ENCODE data around the gene CLEC1A. TPM values are rescaled to one million over a fixed set of nuclear protein-coding genes. Genes with fewer than 3 reads are reported as not detected.

CLEC1A gene
- polyA plus RNA-seq, 1 donor (not counting 4 experiments of a cell fraction or from before 2014, with no cell fraction given) = 0.05 TPM

- Histone ChIP-seq H3K4me2 (ENCODE audit: control insufficient read depth, extremely low read depth, insufficient read depth, low read depth, low read length) (no peak overlapping the region), H2AFZ (ENCODE audit: control insufficient read depth, low read length) (no peak overlapping the region)
Observed at GRCh38 chr12:10073261-10073660, 25.5 kb downstream of the CLEC1A start.

DNA sequence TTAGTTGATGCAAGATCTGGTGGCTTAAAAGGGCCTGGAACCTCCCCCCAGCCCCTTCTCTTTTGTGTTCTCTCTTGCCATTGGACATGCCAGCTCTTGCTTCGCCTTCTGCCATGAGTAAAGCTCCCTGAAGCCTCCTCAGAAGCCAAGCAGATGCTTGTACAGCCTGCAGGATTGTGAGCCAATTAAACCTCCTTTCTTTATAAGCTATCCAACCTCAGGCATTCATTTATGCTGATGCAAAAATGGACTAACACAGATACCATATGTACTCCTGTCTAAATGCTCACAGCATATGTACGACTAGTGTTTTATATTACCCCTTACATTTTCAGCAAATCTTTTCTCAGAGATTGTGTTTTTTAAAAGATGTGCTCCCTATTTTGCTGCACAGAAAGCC is 26.7 kb downstream of the CLEC1A start:
- no peak for TF ChIP-seq EZH2 (IDR thresholded peaks at IDR 0.05; ENCODE audit: low read length)
- TF ChIP-seq, protein P1, sequence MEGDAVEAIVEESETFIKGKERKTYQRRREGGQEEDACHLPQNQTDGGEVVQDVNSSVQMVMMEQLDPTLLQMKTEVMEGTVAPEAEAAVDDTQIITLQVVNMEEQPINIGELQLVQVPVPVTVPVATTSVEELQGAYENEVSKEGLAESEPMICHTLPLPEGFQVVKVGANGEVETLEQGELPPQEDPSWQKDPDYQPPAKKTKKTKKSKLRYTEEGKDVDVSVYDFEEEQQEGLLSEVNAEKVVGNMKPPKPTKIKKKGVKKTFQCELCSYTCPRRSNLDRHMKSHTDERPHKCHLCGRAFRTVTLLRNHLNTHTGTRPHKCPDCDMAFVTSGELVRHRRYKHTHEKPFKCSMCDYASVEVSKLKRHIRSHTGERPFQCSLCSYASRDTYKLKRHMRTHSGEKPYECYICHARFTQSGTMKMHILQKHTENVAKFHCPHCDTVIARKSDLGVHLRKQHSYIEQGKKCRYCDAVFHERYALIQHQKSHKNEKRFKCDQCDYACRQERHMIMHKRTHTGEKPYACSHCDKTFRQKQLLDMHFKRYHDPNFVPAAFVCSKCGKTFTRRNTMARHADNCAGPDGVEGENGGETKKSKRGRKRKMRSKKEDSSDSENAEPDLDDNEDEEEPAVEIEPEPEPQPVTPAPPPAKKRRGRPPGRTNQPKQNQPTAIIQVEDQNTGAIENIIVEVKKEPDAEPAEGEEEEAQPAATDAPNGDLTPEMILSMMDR (optimal IDR thresholded peaks at IDR 0.05 in 1 of 3, IDR thresholded peaks at IDR 0.05 in 1 of 3, conservative IDR thresholded peaks at IDR 0.05 in 1 of 3; ENCODE audit: extremely low read depth in 1 of 3, insufficient read depth in 2 of 3, low read length in 3 of 3) = no peak
- Histone ChIP-seq H3K79me2 (ENCODE audit: control insufficient read depth, insufficient read depth, low read length) (no peaks in the 10 kb centered on the region), H3K9ac (ENCODE audit: control insufficient read depth, extremely low read depth, insufficient read depth, low read length) (no peak overlapping the region), H4K20me1 (ENCODE audit: control insufficient read depth, extremely low read depth, insufficient read depth, low read length) (no peaks in the 10 kb centered on the region), H2AFZ (ENCODE audit: control insufficient read depth, low read length) (no peak overlapping the region), H3K27ac (ENCODE audit: control insufficient read depth, insufficient read depth, low read length) (no peak overlapping the region), H3K4me3 (ENCODE audit: control insufficient read depth in 2 of 3, extremely low read depth in 1 of 3, insufficient read depth in 2 of 3, low read depth in 1 of 3, low read length in 3 of 3) (no peak overlapping the region), H3K27me3 (ENCODE audit: control insufficient read depth, extremely low read depth, insufficient read depth, low read length) (no peaks in the 10 kb centered on the region), H3K4me1 (ENCODE audit: control insufficient read depth, extremely low read depth, insufficient read depth, low read length) (peaks cover 6% of the 10 kb centered on the region), H3K9me3 (ENCODE audit: control insufficient read depth, low read depth, low read length) (no peaks in the 10 kb centered on the region), H3K4me2 (ENCODE audit: control insufficient read depth, extremely low read depth, insufficient read depth, low read depth, low read length) (no peak overlapping the region), H3K9me1 (ENCODE audit: control insufficient read depth, extremely low read depth, insufficient read depth, low read length) (no peaks in the 10 kb centered on the region), H3K36me3 (ENCODE audit: control insufficient read depth in 2 of 2, extremely low read depth in 1 of 2, insufficient read depth in 2 of 2, low read length in 2 of 2) (no peaks in the 10 kb centered on the region)
- no peak for DNase-seq (ENCODE audit: low read depth, low spot score)
- no peak for FAIRE-seq
- dilution Hi-C loops (cut with MboI; ENCODE audit: extremely low pct_ligation_motif_present, low sequenced_read_pairs) = no loop called here

More at GRCh38 chr12:10073261-10073660, 25.5 kb downstream of the CLEC1A start:
- Histone ChIP-seq H3K27ac (ENCODE audit: control insufficient read depth, insufficient read depth, low read length) (no peak overlapping the region), H3K9me3 (ENCODE audit: control insufficient read depth, low read depth, low read length) (no peaks in the 10 kb centered on the region), H3K4me1 (ENCODE audit: control insufficient read depth, extremely low read depth, insufficient read depth, low read length) (peaks cover 6% of the 10 kb centered on the region), H3K9me1 (ENCODE audit: control insufficient read depth, extremely low read depth, insufficient read depth, low read length) (no peaks in the 10 kb centered on the region), H3K9ac (ENCODE audit: control insufficient read depth, extremely low read depth, insufficient read depth, low read length) (no peak overlapping the region), H3K36me3 (ENCODE audit: control insufficient read depth in 2 of 2, extremely low read depth in 1 of 2, insufficient read depth in 2 of 2, low read length in 2 of 2) (no peaks in the 10 kb centered on the region), H3K79me2 (ENCODE audit: control insufficient read depth, insufficient read depth, low read length) (no peaks in the 10 kb centered on the region), H3K27me3 (ENCODE audit: control insufficient read depth, extremely low read depth, insufficient read depth, low read length) (no peaks in the 10 kb centered on the region), H3K4me3 (ENCODE audit: control insufficient read depth in 2 of 3, extremely low read depth in 1 of 3, insufficient read depth in 2 of 3, low read depth in 1 of 3, low read length in 3 of 3) (no peak overlapping the region), H4K20me1 (ENCODE audit: control insufficient read depth, extremely low read depth, insufficient read depth, low read length) (no peaks in the 10 kb centered on the region)
- TF ChIP-seq EZH2 (IDR thresholded peaks at IDR 0.05; ENCODE audit: low read length) = no peak
- TF ChIP-seq, protein P1 (optimal IDR thresholded peaks at IDR 0.05 in 1 of 3, IDR thresholded peaks at IDR 0.05 in 1 of 3, conservative IDR thresholded peaks at IDR 0.05 in 1 of 3; ENCODE audit: extremely low read depth in 1 of 3, insufficient read depth in 2 of 3, low read length in 3 of 3) = no peak
- no peak for DNase-seq (ENCODE audit: low read depth, low spot score)
- FAIRE-seq = peak; percentile 56
- dilution Hi-C loops (cut with MboI; ENCODE audit: extremely low pct_ligation_motif_present, low sequenced_read_pairs) = no loop called here
